ENCODE data around the gene NEURL1B. TPM values are rescaled to one million over a fixed set of nuclear protein-coding genes. Genes with fewer than 3 reads are reported as not detected.

NEURL1B gene
- total and polyA plus RNA-seq, 2 donors (not counting 1 experiment from before 2014, with no cell fraction given), result 0.06 to 0.17 TPM

- no peak for ATAC-seq (ENCODE audit: low read depth)
- no peak overlapping the region for H2AFZ ChIP-seq (ENCODE audit: insufficient read depth, low read depth, low read length, poor library complexity, severe bottlenecking)
- H3K4me3 Mint-ChIP-seq, result no peak overlapping the region
- H3K27me3 ChIP-seq (replicated peaks in 1 of 4; ENCODE audit: control extremely low read depth in 1 of 4, control insufficient read depth in 3 of 4, insufficient read depth in 4 of 4, low read length in 3 of 4), result peaks cover 0 to 35% (median 14%) of the 10 kb centered on the region in 4 experiments
- no peaks in the 10 kb centered on the region for H3K79me2 ChIP-seq (ENCODE audit: control insufficient read depth, insufficient read depth, low read length)
- H4K20me1 ChIP-seq (ENCODE audit: control insufficient read depth, insufficient read depth, low read length, poor library complexity, severe bottlenecking), result no peaks in the 10 kb centered on the region
- no peak for DNase-seq
- H3K27ac Mint-ChIP-seq, result no peak overlapping the region
- no peak overlapping the region for H3K4me3 ChIP-seq (ENCODE audit: control extremely low read depth in 1 of 5, extremely low read depth in 1 of 5, insufficient read depth in 1 of 5, low read depth in 2 of 5, low read length in 4 of 5)
- TF ChIP-seq EZH2 (IDR thresholded peaks at IDR 0.05; ENCODE audit: borderline replicate concordance, insufficient read depth, low read depth, low read length, poor library complexity, severe bottlenecking), result no peak
- TF ChIP-seq, protein P1, sequence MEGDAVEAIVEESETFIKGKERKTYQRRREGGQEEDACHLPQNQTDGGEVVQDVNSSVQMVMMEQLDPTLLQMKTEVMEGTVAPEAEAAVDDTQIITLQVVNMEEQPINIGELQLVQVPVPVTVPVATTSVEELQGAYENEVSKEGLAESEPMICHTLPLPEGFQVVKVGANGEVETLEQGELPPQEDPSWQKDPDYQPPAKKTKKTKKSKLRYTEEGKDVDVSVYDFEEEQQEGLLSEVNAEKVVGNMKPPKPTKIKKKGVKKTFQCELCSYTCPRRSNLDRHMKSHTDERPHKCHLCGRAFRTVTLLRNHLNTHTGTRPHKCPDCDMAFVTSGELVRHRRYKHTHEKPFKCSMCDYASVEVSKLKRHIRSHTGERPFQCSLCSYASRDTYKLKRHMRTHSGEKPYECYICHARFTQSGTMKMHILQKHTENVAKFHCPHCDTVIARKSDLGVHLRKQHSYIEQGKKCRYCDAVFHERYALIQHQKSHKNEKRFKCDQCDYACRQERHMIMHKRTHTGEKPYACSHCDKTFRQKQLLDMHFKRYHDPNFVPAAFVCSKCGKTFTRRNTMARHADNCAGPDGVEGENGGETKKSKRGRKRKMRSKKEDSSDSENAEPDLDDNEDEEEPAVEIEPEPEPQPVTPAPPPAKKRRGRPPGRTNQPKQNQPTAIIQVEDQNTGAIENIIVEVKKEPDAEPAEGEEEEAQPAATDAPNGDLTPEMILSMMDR (IDR thresholded peaks at IDR 0.05), result no peak
- H3K4me1 ChIP-seq (ENCODE audit: control insufficient read depth in 2 of 2, insufficient read depth in 2 of 2, low read length in 2 of 2), result peaks cover 2 to 3% of the 10 kb centered on the region in 2 donors
- no peaks in the 10 kb centered on the region for H3K9me3 Mint-ChIP-seq (ENCODE audit: insufficient read depth)
- ChIA-PET CTCF (interaction anchor here (0.6 to 2.5 kb wide), 8 partner anchors 7 to 866 kb away, joined by 3 to 15 read pairs (median 6); no protein-coding TSS in a partner anchor), POLR2A (no interaction called here)
- peaks cover 3% of the 10 kb centered on the region for H3K4me1 Mint-ChIP-seq
- intact Hi-C loops (cut with micrococcal nuclease), result no loop called here
- H3K4me2 ChIP-seq (replicated peaks; ENCODE audit: low read depth, low read length, poor library complexity, severe bottlenecking), result no peak overlapping the region
- H3K9ac ChIP-seq (ENCODE audit: low read length), result no peak overlapping the region
- no peaks in the 10 kb centered on the region for H3K36me3 ChIP-seq (replicated peaks in 1 of 2; ENCODE audit: control extremely low read depth in 1 of 2, control insufficient read depth in 1 of 2, extremely low read depth in 1 of 2, insufficient read depth in 2 of 2, low read length in 1 of 2)
- H3K27ac ChIP-seq (ENCODE audit: low read length in 2 of 2), result no peak overlapping the region
- H3K27me3 Mint-ChIP-seq, result peaks cover 69% of the 10 kb centered on the region
- H3K9me3 ChIP-seq (ENCODE audit: control extremely low read depth in 1 of 3, control insufficient read depth in 2 of 3, insufficient read depth in 1 of 3, low read length in 2 of 3), result peaks cover 0 to 2% (median 0%) of the 10 kb centered on the region in 3 donors
- WGBS (ENCODE audit: insufficient coverage), result 41% methylated on average over 4 of the region's 4 CpGs
Observed at GRCh38 chr5:172706796-172707195, 65.7 kb downstream of the NEURL1B start.

GRCh38 chr5:172707285-172708182, 66.5 kb downstream of the NEURL1B start:
- no peaks in the 10 kb centered on the region for H3K4me1 ChIP-seq (ENCODE audit: control insufficient read depth in 2 of 2, insufficient read depth in 2 of 2, low read length in 2 of 2)
- H3K79me2 ChIP-seq (ENCODE audit: control insufficient read depth, insufficient read depth, low read length), result no peaks in the 10 kb centered on the region
- H3K36me3 ChIP-seq (replicated peaks in 1 of 2; ENCODE audit: control extremely low read depth in 1 of 2, control insufficient read depth in 1 of 2, extremely low read depth in 1 of 2, insufficient read depth in 2 of 2, low read length in 1 of 2), result no peaks in the 10 kb centered on the region
- ATAC-seq (ENCODE audit: low read depth) (peak; percentile 24), DNase-seq (peak; percentile 31)
- ChIA-PET CTCF (interaction anchor here (0.9 to 8.3 kb wide), 8 partner anchors 7 to 865 kb away, joined by 3 to 368 read pairs (median 7); no protein-coding TSS in a partner anchor), POLR2A (interaction anchor here (0.5 kb wide), 1 partner anchor 184 kb away, joined by 3 read pairs; no protein-coding TSS in a partner anchor)
- Mint-ChIP-seq H3K27me3 (peaks cover 66% of the 10 kb centered on the region), H3K4me1 (no peaks in the 10 kb centered on the region), H3K27ac (no peak overlapping the region), H3K9me3 (ENCODE audit: insufficient read depth) (no peaks in the 10 kb centered on the region), H3K4me3 (no peak overlapping the region)
- intact Hi-C loops (cut with micrococcal nuclease), result no loop called here
- TF ChIP-seq EZH2 (IDR thresholded peaks at IDR 0.05; ENCODE audit: borderline replicate concordance, insufficient read depth, low read depth, low read length, poor library complexity, severe bottlenecking), result no peak
- TF ChIP-seq, protein P1 (IDR thresholded peaks at IDR 0.05), result no peak
- 62% methylated on average over 17 of the region's 18 CpGs for WGBS (ENCODE audit: insufficient coverage)
- H3K4me3 ChIP-seq (ENCODE audit: control extremely low read depth in 1 of 5, extremely low read depth in 1 of 5, insufficient read depth in 1 of 5, low read depth in 2 of 5, low read length in 4 of 5), result no peak overlapping the region
- H3K9me3 ChIP-seq (ENCODE audit: control extremely low read depth in 1 of 3, control insufficient read depth in 2 of 3, insufficient read depth in 1 of 3, low read length in 2 of 3), result peaks cover 0 to 2% (median 0%) of the 10 kb centered on the region in 3 donors
- H3K4me2 ChIP-seq (replicated peaks; ENCODE audit: low read depth, low read length, poor library complexity, severe bottlenecking), result no peak overlapping the region
- H4K20me1 ChIP-seq (ENCODE audit: control insufficient read depth, insufficient read depth, low read length, poor library complexity, severe bottlenecking), result no peaks in the 10 kb centered on the region
- peaks cover 0 to 28% (median 11%) of the 10 kb centered on the region in 4 experiments for H3K27me3 ChIP-seq (replicated peaks in 1 of 4; ENCODE audit: control extremely low read depth in 1 of 4, control insufficient read depth in 3 of 4, insufficient read depth in 4 of 4, low read length in 3 of 4)
- H2AFZ ChIP-seq (ENCODE audit: insufficient read depth, low read depth, low read length, poor library complexity, severe bottlenecking), result no peak overlapping the region
- no peak overlapping the region for H3K9ac ChIP-seq (ENCODE audit: low read length)
- H3K27ac ChIP-seq (ENCODE audit: low read length in 2 of 2), result no peak overlapping the region

All from B cell (primary cell).